ENCODE results near the gene XRRA1.
"Not testable (repeated sequence)": the region's sequence is repeated elsewhere in the genome, so short reads cannot be mapped to it uniquely, and the experiment has no call there.

XRRA1 gene

DNA sequence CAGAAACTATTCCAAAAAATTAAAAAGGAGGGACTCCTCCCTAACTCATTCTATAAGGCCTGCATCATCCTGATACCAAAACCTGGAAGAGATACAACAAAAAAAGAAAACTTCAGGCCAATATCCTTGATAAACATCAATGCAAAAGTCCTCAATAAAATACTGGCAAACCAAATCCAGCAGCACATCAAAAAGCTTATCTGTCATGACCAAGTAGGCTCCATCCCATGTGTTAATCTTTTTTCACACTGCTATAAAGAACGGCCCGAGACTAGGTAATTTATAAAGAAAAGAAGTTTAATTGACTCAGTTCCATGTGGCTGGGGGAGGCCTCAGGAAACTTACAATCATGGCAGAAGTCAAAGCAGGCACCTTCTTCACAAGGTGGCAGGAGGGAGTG is 123.3 kb downstream of the XRRA1 start:
- DNase-seq (ENCODE audit: low read depth): not testable (repeated sequence)

DNA sequence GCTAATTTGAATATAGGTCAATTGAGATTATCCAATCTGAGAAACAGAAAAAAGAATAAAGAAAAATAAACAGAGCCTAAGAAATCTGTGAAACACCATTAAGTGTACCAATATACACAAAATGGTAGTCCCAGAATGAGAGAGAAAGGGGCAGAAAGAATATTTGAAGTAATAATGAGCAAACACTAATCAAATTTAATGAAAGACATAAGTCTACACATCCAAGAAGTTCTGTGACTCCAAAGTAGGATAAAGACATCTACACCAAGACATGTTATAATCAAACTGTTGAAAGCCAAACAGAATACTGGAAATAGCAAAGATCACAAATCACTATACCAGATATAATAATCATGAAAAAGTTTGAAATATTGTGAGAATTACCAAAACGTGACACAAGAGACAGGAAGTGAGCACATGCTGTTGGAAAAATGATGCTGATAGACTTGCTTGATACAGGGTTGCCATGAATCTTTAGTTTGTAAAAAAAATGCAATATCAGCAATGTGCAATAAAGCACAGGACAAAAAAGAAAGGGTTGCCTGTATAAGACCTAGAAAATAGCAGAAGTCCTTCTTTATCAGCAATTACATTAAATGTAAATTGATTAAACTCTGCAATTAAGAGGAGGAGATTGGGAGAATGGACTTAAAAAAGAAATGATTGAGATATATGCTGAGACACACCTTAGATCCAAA is 124.5 kb downstream of the XRRA1 start:
- DNase-seq (ENCODE audit: low read depth): no peak

DNA sequence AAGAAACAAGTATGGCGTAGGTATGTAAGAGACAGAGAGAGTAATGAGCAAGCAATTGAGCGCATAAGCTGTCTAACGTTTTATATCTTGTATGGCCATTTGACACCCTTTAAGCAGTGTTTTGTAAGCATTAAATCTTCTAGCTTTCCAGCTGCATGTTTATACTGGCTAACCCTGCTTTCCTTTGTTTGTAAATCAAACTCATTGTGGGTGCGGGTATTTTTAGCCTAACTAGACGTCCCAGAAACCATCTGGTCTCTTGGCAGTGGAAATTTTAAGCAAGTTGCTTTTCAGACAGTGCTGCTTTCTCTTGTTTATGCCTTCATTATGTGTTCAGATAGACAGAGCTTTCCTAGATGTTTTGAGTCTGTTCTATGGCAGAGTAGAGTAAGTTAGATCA is 126.7 kb downstream of the XRRA1 start:
- DNase-seq (ENCODE audit: low read depth): no peak

GRCh38 chr11:74820763-74821162 is 128.1 kb downstream of the XRRA1 start:
- DNase-seq (ENCODE audit: low read depth): no peak

- DNase-seq (ENCODE audit: low read depth): no peak
Observed at GRCh38 chr11:74819400-74819799, 129.5 kb downstream of the XRRA1 start.

DNA sequence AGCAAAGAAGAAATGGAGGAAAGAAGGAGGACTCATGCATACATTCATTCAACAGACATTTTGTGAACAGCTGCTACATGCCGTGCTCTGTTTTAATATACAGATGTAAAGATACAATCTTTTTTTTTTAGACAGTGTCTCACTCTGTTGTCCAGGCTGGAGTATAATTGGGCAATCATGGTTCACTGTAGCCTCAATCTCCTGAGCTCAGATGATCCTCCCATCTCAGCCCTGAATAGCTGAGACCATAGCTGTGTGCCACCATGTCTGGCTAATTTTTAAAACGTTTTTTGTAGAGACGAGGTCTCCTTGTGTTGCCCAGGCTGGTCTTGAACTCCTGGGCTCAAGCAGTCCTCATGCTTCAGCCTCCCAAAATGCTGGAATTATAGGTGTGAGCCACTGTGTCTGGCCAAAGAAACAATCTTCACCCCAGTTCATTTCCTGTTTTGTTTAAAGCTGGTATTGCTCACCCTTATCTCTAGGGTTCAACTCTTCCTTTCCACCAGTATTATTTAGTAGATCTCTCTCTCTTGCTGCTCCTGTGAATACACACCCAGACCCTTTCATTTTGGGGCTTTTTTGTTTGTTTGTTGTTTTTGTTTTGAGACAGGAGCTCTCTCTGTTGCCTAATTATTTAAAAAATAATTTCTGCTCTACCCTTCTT is 130.5 kb downstream of the XRRA1 start:
- no peak for DNase-seq (ENCODE audit: low read depth)

DNA sequence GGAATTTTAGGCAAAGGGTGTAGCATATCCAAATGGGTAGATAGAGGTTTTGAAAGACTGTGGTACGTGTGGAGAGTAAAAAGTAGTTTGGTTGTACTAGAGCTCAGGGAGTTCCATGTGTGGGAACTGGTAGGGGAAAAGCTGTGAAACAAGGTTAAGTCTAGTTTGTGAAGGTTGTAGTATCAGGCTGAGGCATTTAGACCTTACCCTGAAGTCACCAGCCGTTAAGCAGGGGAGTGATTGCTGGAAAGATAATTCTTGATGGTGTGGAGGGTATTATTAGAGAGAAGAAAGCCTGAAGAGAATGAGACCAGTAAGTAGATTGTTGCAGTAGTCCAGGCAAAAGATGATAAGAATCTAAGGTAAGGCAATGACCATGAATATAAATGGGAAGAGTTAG is 132.2 kb downstream of the XRRA1 start:
- DNase-seq (ENCODE audit: low read depth): no peak

DNA sequence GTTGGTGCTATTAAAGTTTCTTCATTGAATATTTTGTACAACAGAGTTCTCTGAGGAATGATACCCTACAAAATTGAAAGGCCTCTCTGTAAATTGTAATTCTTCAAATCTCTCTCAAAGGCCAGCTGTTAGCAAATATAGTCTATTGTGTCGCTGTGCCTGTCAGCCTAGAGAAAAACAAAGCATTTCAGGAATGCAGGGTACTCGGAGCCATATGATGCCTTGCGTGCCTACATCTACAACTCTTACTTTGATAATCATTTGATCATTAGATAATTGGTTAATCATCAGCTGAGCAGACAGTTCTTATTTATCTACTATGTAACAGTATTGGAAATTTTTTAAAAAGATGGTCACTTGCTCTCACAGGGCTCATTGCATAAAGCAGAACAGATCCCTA is 132.9 kb downstream of the XRRA1 start:
- no peak for DNase-seq (ENCODE audit: low read depth)

GRCh38 chr11:74809801-74810200 is 139.1 kb downstream of the XRRA1 start:
- no peak for DNase-seq (ENCODE audit: low read depth)

GRCh38 chr11:74806267-74806666 is 142.6 kb downstream of the XRRA1 start:
- no peak for DNase-seq (ENCODE audit: low read depth)

- no peak for DNase-seq (ENCODE audit: low read depth)
Observed at GRCh38 chr11:74791333-74792100, 157.4 kb downstream of the XRRA1 start.
